Ramos (cell line): ENCODE results near the gene ANKRD33.

Experiments used
- in situ Hi-C: fragments of 300-500 bp; cut with MboI; formaldehyde crosslinking; loops from one replicate; pipeline ENCODE4 v1.14.3; 2022; ENCODE audit warnings: low sequenced_read_pairs; ENCODE audit not compliant: unreplicated experiment

The ANKRD33 gene

DNA sequence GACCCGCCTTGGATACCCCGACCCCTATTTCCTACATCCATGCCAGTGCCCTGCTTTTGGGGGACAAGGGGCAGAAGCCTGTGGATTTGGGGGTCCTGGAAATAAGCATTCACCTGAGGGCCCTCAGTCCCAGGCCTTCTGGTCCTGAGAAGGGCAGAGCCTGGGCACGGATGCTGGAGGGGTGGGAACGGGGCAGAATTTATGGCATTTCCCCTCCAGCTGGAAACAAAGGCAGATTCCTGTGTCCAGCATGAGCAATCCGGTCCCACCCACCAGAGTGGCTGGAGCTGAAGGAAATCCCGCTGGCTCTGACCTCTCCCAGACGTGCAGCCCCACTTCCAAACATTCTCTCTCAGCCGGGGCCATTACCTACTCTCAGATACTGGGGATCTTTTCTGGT lies 9.3 kb downstream of the ANKRD33 start:
- in situ Hi-C loops, result no loop called here

GRCh38 chr12:51898506-51898905 lies 10.6 kb downstream of the ANKRD33 start:
- in situ Hi-C loops, result no loop called here

- in situ Hi-C loops, result no loop called here
These were observed 11.0 kb downstream of the ANKRD33 start for GRCh38 chr12:51898937-51899336.

- in situ Hi-C loops, result no loop called here
These were observed 12.5 kb downstream of the ANKRD33 start for GRCh38 chr12:51900323-51900889.

GRCh38 chr12:51901121-51901817 lies 13.4 kb downstream of the ANKRD33 start:
- in situ Hi-C loops, result no loop called here

DNA sequence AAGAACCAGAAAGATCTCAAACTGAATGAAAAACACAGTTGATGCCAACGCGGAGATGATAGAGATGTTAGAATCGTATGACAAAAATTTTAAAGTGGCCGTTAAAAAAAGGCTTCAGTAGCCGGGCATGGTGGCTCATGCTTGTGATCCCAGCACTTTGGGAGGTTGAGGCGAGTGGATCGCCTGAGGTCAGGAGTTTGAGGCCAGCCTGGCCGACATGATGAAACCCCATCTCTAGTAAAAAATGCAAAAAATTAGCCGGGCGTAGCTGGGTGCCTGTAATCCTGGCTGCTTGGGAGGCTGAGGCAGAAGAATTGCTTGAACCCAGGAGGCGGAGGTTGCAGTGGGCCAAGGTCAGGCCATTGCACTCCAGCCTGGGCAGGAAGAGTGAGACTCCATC lies 14.0 kb downstream of the ANKRD33 start:
- in situ Hi-C loops, result no loop called here

GRCh38 chr12:51904951-51905470 lies 17.1 kb downstream of the ANKRD33 start:
- in situ Hi-C loops, result no loop called here

GRCh38 chr12:51905471-51906429 lies 17.8 kb downstream of the ANKRD33 start:
- in situ Hi-C loops, result no loop called here

- in situ Hi-C loops, result no loop called here
These were observed 18.7 kb downstream of the ANKRD33 start for GRCh38 chr12:51906430-51907082.

GRCh38 chr12:51907083-51907855 lies 19.4 kb downstream of the ANKRD33 start, which contains the start of gene ACVRL1:
TSS of gene ACVRL1 (plus strand) at chr12:51907504. CDS start at chr12:51912475, 4,971 bp downstream.
- in situ Hi-C loops, result no loop called here

- in situ Hi-C loops, result no loop called here
These were observed 20.0 kb downstream of the ANKRD33 start for GRCh38 chr12:51907856-51908425.

DNA sequence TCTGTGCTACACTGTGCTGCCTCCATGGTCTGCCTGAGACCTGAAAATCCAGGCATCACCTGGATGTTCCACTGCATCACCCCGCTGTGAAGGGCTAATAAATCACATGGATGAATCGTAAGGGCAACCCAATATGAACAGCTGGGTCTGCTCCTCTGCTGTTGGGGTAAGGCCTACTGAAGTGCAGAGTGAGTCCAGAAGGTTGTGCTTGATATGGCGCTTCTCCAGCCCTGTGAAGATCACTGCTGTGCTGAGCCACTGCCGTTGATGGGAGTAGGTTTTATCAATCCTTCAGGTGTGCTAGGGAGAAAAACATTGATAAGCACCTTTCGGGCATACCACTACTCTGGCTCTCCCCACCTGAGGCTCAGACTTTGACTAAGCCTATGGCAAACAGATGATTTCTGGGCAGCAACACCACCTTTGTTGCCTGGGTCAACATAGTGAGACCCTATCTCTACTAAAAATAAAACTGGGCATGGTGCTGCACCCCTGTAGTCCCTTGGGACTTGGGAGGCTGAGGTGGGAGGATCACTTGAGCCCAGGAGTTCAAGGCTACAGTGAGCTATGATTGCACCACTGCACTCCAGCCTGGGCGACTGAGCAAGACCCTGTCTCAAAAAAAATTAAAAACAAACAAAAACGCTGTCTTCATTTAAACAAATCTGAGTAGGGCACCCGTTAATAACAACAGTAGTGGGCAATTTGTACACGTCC lies 21.1 kb downstream of the ANKRD33 start:
- in situ Hi-C loops, result no loop called here

DNA sequence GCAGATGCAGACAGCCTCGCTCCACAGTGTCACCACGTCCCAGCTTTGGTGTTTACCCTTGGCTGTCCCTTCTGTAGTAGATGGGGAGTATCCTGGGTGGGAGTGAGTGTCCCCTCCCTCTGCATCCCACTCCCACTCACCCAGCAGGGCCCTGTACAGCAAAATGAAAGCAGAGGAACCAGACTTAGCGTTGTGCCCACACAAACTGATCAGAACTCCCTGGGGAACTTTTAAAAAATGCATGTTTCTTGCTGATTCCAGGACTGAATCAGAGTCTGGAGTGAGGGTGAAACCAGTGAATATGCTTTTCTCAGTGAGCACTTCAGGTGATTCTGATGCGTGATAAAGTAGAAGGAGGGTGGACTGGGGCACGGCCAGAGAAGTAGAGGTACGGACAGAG lies 22.3 kb downstream of the ANKRD33 start:
- in situ Hi-C loops, result no loop called here

GRCh38 chr12:51910691-51911090 lies 22.8 kb downstream of the ANKRD33 start:
- in situ Hi-C loops, result no loop called here

GRCh38 chr12:51911307-51911706 lies 23.4 kb downstream of the ANKRD33 start:
- in situ Hi-C loops, result no loop called here

DNA sequence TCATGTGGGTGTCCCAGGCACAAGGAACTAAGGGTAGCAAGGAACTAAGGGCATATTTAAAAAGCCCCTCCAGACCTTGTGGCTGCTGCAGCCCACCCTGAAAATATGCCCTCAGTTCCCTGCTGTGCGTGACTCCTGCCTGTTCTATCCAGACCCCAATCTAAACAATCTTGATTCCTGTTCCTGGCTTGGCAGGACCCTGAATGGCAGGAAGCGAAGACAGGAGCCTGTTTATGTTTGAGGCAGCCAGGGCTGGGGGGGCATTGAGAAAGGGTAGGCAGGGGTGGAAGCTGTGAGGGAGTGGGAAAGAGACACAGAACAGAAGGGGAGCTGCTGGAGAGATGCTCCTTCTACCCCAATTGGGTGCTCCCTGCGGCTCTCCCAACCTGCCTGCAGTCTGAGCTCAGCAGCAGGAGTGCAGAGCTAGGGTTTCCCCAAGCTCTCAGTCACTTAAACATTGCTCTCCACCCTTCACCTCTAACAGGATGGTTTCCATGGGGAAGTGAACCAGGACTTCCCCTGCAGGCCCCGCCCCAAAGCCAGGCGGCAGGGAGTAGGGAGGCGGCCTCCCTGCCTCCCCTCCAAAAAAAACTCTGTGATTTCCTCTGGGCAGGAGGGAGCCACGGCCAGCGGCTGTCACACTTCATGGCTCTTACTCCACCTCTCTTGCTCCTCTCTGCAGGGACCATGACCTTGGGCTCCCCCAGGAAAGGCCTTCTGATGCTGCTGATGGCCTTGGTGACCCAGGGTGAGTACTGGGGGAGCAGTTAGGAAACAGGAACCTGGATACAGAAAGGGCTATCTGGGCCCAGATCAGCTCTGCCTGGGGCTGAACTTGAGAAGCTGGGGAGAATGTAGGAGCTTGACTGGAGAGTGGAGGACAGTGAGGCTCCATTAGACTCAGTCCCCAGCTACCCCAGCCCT lies 24.1 kb downstream of the ANKRD33 start:
- in situ Hi-C loops, result no loop called here
